ENCODE data around the gene USP8. TPM values are rescaled to one million over a fixed set of nuclear protein-coding genes. Genes with fewer than 3 reads are reported as not detected.

USP8 gene
- total RNA-seq, 3 donors from 2014 or later (not counting 1 experiment from before 2014, with no cell fraction given), result 81.0 to 87.7 (median 81.4) TPM

DNA sequence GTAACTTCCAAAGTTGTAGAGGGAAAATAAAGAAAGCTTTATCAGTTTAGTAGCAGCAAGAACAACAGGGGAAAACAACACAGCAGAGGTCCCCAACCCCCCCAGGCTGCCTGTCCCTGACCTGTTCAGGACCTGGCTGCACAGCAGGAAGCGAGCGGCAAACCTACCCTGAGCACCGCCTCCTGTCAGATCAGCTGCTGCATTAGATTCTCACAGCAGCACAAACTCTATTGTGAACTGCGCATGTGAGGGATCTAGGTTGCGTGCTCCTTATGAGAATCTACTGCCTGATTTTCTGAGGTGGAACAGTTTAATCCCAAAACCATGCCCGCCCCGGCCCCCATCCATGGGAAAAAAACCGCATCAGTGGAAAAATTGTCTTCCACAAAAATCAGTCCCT, 81.9 kb downstream of the USP8 start:
- Mint-ChIP-seq H3K27me3 (ENCODE audit: low read depth in 2 of 2) (no peaks in the 10 kb centered on the region), H3K36me3 (no peaks in the 10 kb centered on the region), H3K4me1 (peaks cover 6 to 12% of the 10 kb centered on the region in 2 donors), H3K9me3 (no peaks in the 10 kb centered on the region), H3K27ac (no peak overlapping the region), H3K4me3 (no peak overlapping the region)
- Histone ChIP-seq H3K4me1 (ENCODE audit: control insufficient read depth, insufficient read depth, low read length) (no peaks in the 10 kb centered on the region), H3K36me3 (ENCODE audit: control insufficient read depth, insufficient read depth, low read length) (peaks cover 14% of the 10 kb centered on the region), H3K9me3 (ENCODE audit: control insufficient read depth, insufficient read depth, low read length) (no peaks in the 10 kb centered on the region), H3K27ac (ENCODE audit: low read length) (no peak overlapping the region), H3K4me3 (ENCODE audit: low read length) (no peak overlapping the region), H3K27me3 (ENCODE audit: control insufficient read depth, insufficient read depth, low read length) (no peaks in the 10 kb centered on the region)
- DNase-seq (no peak), ATAC-seq (no peak)
- 97% methylated on average over 8 of the region's 8 CpGs for WGBS (ENCODE audit: insufficient coverage)
- intact Hi-C loops (cut with micrococcal nuclease), result no loop called here
- TF ChIP-seq, protein P1, sequence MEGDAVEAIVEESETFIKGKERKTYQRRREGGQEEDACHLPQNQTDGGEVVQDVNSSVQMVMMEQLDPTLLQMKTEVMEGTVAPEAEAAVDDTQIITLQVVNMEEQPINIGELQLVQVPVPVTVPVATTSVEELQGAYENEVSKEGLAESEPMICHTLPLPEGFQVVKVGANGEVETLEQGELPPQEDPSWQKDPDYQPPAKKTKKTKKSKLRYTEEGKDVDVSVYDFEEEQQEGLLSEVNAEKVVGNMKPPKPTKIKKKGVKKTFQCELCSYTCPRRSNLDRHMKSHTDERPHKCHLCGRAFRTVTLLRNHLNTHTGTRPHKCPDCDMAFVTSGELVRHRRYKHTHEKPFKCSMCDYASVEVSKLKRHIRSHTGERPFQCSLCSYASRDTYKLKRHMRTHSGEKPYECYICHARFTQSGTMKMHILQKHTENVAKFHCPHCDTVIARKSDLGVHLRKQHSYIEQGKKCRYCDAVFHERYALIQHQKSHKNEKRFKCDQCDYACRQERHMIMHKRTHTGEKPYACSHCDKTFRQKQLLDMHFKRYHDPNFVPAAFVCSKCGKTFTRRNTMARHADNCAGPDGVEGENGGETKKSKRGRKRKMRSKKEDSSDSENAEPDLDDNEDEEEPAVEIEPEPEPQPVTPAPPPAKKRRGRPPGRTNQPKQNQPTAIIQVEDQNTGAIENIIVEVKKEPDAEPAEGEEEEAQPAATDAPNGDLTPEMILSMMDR (IDR thresholded peaks at IDR 0.05), result no peak

DNA sequence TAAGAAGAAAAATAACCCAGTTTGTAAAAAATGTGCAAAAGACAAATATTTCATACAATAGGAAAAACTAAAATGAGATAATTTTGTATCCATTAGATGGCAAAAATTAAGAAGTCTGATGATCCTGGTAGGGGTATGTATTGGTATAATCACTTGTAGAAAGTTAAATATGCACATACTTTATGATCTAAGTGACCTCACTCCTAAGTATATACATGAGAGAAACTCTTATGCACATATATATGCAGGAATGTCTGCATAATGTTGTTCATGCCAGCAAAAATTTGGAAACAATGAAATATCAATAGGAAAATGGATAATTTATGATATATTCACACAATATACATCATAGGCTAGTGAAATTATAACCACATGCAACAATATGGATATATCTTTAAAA, 88.8 kb downstream of the USP8 start:
- no peak for DNase-seq

DNA sequence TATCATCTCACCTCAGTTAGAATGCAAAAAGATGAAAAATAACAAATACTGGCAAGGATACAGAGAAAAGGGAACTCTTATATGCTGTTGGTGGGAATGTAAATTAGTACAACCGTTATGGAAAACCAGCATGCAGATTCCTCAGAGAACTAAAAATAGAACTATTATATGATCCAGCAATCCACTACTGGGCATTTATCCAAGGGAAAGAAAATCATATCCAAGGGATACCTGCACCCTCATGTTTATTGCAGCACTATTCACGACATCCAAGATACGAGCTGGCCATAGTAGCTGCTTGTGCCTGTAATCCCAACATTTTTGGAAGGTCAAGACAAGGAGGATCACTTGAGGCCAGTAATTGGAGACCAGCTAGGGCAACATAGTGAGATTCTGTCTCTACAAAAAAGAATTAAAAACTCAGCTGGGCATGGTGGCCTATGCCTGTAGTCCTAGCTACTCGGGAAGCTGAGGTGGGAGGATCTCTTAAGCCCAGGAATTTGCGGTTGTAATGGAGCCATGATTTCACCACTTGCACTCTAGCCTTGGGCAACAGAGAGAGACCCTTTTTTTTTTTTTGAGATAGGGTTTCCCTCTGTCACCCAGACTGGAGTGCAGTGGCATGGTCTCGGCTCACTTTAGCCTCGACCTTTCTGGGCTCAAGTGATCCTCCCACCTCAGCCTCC, 95.7 kb downstream of the USP8 start:
- Histone ChIP-seq H3K9me3 (ENCODE audit: control insufficient read depth, insufficient read depth, low read length) (no peaks in the 10 kb centered on the region), H3K36me3 (ENCODE audit: control insufficient read depth, insufficient read depth, low read length) (no peaks in the 10 kb centered on the region), H3K4me1 (ENCODE audit: control insufficient read depth, insufficient read depth, low read length) (no peaks in the 10 kb centered on the region), H3K4me3 (ENCODE audit: low read length) (no peak overlapping the region), H3K27me3 (ENCODE audit: control insufficient read depth, insufficient read depth, low read length) (no peaks in the 10 kb centered on the region), H3K27ac (ENCODE audit: low read length) (no peak overlapping the region)
- H3K4me3 Mint-ChIP-seq, result no peak overlapping the region
- DNase-seq, result no peak
- H3K9me3 Mint-ChIP-seq, result no peaks in the 10 kb centered on the region
- ATAC-seq, result no peak
- 97% methylated on average over 6 of the region's 7 CpGs for WGBS (ENCODE audit: insufficient coverage)
- H3K27me3 Mint-ChIP-seq (ENCODE audit: low read depth in 2 of 2), result no peaks in the 10 kb centered on the region
- no peak overlapping the region for H3K27ac Mint-ChIP-seq
- H3K36me3 Mint-ChIP-seq, result no peaks in the 10 kb centered on the region
- no peaks in the 10 kb centered on the region for H3K4me1 Mint-ChIP-seq
- TF ChIP-seq, protein P1 (IDR thresholded peaks at IDR 0.05), result no peak
- intact Hi-C loops (cut with micrococcal nuclease), result no loop called here

More for the DNA sequence above, 88.8 kb downstream of the USP8 start:
- H3K36me3 Mint-ChIP-seq, result no peaks in the 10 kb centered on the region
- H3K4me1 ChIP-seq (ENCODE audit: control insufficient read depth, insufficient read depth, low read length), result no peaks in the 10 kb centered on the region
- H3K4me3 ChIP-seq (ENCODE audit: low read length), result no peak overlapping the region
- no peaks in the 10 kb centered on the region for H3K9me3 Mint-ChIP-seq
- TF ChIP-seq, protein P1 (IDR thresholded peaks at IDR 0.05), result no peak
- no peak overlapping the region for H3K27ac ChIP-seq (ENCODE audit: low read length)
- H3K4me3 Mint-ChIP-seq, result no peak overlapping the region
- no peaks in the 10 kb centered on the region for H3K9me3 ChIP-seq (ENCODE audit: control insufficient read depth, insufficient read depth, low read length)
- ATAC-seq, result no peak
- no peaks in the 10 kb centered on the region for H3K27me3 ChIP-seq (ENCODE audit: control insufficient read depth, insufficient read depth, low read length)
- H3K27ac Mint-ChIP-seq, result no peak overlapping the region
- H3K4me1 Mint-ChIP-seq, result no peaks in the 10 kb centered on the region
- no peaks in the 10 kb centered on the region for H3K27me3 Mint-ChIP-seq (ENCODE audit: low read depth in 2 of 2)
- no peaks in the 10 kb centered on the region for H3K36me3 ChIP-seq (ENCODE audit: control insufficient read depth, insufficient read depth, low read length)
- intact Hi-C loops (cut with micrococcal nuclease), result no loop called here

DNA sequence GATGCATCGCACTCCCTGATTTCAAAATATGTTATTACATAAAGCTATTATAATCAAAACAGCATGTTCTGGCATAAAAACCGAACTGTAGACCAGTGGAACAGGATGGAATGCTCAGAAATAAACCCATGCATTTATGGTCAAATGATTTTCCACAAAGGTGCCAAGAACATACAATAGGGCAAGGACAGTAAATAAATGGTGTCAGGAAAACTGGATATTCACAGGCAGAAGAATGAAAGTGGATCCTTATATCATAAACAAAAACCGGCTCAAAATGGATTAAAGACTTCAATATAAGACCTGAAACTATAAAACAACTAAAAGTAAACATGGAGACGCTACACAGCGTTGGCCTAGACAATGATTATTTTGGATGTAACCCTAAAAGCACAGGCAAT, 99.6 kb downstream of the USP8 start:
- H3K4me1 ChIP-seq (ENCODE audit: control insufficient read depth, insufficient read depth, low read length), result no peaks in the 10 kb centered on the region
- H3K9me3 ChIP-seq (ENCODE audit: control insufficient read depth, insufficient read depth, low read length), result no peaks in the 10 kb centered on the region
- intact Hi-C loops (cut with micrococcal nuclease), result no loop called here
- H3K27ac Mint-ChIP-seq, result no peak overlapping the region
- H3K27me3 ChIP-seq (ENCODE audit: control insufficient read depth, insufficient read depth, low read length), result no peaks in the 10 kb centered on the region
- 98% methylated on average over 4 of the region's 5 CpGs for WGBS (ENCODE audit: insufficient coverage)
- no peak overlapping the region for H3K4me3 Mint-ChIP-seq
- no peak overlapping the region for H3K4me3 ChIP-seq (ENCODE audit: low read length)
- TF ChIP-seq, protein P1 (IDR thresholded peaks at IDR 0.05), result no peak
- no peaks in the 10 kb centered on the region for H3K9me3 Mint-ChIP-seq
- H3K27ac ChIP-seq (ENCODE audit: low read length), result no peak overlapping the region
- DNase-seq (no peak), ATAC-seq (no peak)
- no peaks in the 10 kb centered on the region for H3K4me1 Mint-ChIP-seq
- no peaks in the 10 kb centered on the region for H3K36me3 Mint-ChIP-seq
- H3K36me3 ChIP-seq (ENCODE audit: control insufficient read depth, insufficient read depth, low read length), result no peaks in the 10 kb centered on the region
- H3K27me3 Mint-ChIP-seq (ENCODE audit: low read depth in 2 of 2), result no peaks in the 10 kb centered on the region
